ENCODE results near the gene DHDDS.

DNA sequence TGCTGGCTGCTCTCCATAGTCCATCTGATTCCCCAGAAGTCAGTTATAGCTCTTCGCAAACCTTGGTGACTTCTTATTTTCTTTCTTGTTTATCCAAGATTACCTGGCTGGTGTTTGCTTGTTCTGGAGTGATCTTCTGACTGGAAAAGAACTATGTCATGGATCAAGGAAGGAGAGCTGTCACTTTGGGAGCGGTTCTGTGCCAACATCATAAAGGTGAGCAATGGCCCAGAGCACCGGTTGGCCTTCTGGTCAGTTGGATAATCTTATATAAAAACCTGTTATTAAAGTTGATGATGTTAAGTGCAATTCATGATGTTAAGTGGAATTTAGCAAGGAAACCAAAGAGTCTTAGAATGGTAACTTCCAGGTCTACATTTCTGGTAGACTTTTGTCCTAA, 672 bp downstream of the DHDDS start:
- TF ChIP-seq, protein P1, sequence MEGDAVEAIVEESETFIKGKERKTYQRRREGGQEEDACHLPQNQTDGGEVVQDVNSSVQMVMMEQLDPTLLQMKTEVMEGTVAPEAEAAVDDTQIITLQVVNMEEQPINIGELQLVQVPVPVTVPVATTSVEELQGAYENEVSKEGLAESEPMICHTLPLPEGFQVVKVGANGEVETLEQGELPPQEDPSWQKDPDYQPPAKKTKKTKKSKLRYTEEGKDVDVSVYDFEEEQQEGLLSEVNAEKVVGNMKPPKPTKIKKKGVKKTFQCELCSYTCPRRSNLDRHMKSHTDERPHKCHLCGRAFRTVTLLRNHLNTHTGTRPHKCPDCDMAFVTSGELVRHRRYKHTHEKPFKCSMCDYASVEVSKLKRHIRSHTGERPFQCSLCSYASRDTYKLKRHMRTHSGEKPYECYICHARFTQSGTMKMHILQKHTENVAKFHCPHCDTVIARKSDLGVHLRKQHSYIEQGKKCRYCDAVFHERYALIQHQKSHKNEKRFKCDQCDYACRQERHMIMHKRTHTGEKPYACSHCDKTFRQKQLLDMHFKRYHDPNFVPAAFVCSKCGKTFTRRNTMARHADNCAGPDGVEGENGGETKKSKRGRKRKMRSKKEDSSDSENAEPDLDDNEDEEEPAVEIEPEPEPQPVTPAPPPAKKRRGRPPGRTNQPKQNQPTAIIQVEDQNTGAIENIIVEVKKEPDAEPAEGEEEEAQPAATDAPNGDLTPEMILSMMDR (IDR thresholded peaks at IDR 0.05), result no peak
- TF ChIP-seq POLR2A (IDR thresholded peaks at IDR 0.05), result no peak

All from Peyer's patch (tissue), 4 donors.